ENCODE measurements around the gene CRACR2B. TPM values are rescaled to one million over a fixed set of nuclear protein-coding genes. Genes with fewer than 3 reads are reported as not detected.

Gene CRACR2B
- total RNA-seq, 1 donor = 0.72 TPM

GRCh38 chr11:804599-804964 lies 23.1 kb upstream of the CRACR2B start:
- peaks cover 21% of the 10 kb centered on the region for H3K36me3 ChIP-seq (ENCODE audit: insufficient read depth, low read length)
- no peaks in the 10 kb centered on the region for H3K9me3 ChIP-seq (ENCODE audit: low read depth, low read length)
- peak overlapping the region; percentile 74 for H3K4me3 ChIP-seq (ENCODE audit: insufficient read depth, low read length)
- H3K4me1 ChIP-seq (ENCODE audit: insufficient read depth, low read length) = peaks cover 23% of the 10 kb centered on the region
- H3K27ac ChIP-seq (ENCODE audit: low read depth, low read length) = no peak overlapping the region
- H2AFZ ChIP-seq (ENCODE audit: low read length) = peak overlapping the region; percentile 31
- no peaks in the 10 kb centered on the region for H4K20me1 ChIP-seq (ENCODE audit: insufficient read depth, low read length)
- DNase-seq (ENCODE audit: insufficient read length, low spot score, missing footprints) = no peak
- H3K27me3 ChIP-seq (ENCODE audit: insufficient read depth, low read length) = no peaks in the 10 kb centered on the region
- no peak for TF ChIP-seq CTCF (IDR thresholded peaks at IDR 0.05; ENCODE audit: extremely low read depth, low read depth, low read length)
- H3K79me2 ChIP-seq (ENCODE audit: insufficient read depth, low read length) = peaks cover 22% of the 10 kb centered on the region
- peak overlapping the region; percentile 87 for H3K4me2 ChIP-seq (ENCODE audit: insufficient read depth, low read length)

DNA sequence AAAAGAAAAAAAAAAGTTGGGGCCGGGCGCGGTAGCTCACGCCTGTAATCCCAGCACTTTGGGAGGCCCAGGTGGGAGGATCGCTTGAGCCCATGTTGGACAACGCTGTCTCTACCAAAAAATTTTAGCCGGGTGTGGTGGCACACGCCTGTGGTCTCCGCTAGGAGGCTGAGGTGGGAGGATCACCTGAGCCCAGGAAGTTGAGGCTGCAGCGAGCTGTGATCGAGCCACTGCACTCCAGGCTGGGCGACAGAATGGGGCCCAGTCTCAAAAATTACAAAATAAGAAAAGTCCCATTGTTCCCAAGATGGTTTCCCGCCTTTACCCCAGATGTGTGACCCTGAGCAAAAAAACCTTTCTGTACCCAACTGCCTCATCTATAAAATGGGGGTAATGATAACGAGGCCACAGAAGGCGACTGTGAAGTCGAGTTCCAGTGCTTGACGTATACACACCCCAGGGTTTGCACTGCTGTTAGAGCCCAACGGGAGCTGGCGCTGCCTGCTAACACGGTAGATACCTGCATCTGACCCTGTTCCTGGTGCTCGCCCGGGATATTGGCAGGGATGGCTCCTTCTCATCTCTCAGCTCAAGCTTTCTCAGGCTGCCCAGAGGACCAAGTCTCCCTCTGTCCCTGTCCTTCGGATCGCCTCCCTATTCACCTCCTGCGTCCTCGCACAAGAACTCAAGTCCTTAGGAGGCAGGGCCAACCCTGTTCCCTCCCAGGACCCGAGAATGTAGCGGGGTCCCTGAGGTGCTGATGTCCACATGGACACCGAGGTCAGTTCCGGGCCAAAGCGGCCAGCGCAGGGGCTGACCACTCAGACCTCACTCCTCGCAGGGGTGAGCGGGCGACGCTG lies 19.1 kb upstream of the CRACR2B start:
- H3K4me2 ChIP-seq (ENCODE audit: insufficient read depth, low read length) = peak overlapping the region; percentile 98
- H2AFZ ChIP-seq (ENCODE audit: low read length) = peak overlapping the region; percentile 97
- H3K36me3 ChIP-seq (ENCODE audit: insufficient read depth, low read length) = peaks cover 27% of the 10 kb centered on the region
- H3K27ac ChIP-seq (ENCODE audit: low read depth, low read length) = peak overlapping the region; percentile 99
- no peaks in the 10 kb centered on the region for H3K27me3 ChIP-seq (ENCODE audit: insufficient read depth, low read length)
- peaks cover 43% of the 10 kb centered on the region for H3K79me2 ChIP-seq (ENCODE audit: insufficient read depth, low read length)
- no peak for TF ChIP-seq CTCF (IDR thresholded peaks at IDR 0.05; ENCODE audit: extremely low read depth, low read depth, low read length)
- peak overlapping the region; percentile 82 for H3K4me3 ChIP-seq (ENCODE audit: insufficient read depth, low read length)
- peaks cover 30% of the 10 kb centered on the region for H4K20me1 ChIP-seq (ENCODE audit: insufficient read depth, low read length)
- H3K4me1 ChIP-seq (ENCODE audit: insufficient read depth, low read length) = peaks cover 36% of the 10 kb centered on the region
- peak; percentile 94 for DNase-seq (ENCODE audit: insufficient read length, low spot score, missing footprints)
- no peaks in the 10 kb centered on the region for H3K9me3 ChIP-seq (ENCODE audit: low read depth, low read length)

- DNase-seq (ENCODE audit: insufficient read length, low spot score, missing footprints) = peak; percentile 100
- TF ChIP-seq CTCF (IDR thresholded peaks at IDR 0.05; ENCODE audit: extremely low read depth, low read depth, low read length) = no peak
- Histone ChIP-seq H3K27me3 (ENCODE audit: insufficient read depth, low read length) (no peaks in the 10 kb centered on the region), H3K9me3 (ENCODE audit: low read depth, low read length) (no peaks in the 10 kb centered on the region), H3K4me3 (ENCODE audit: insufficient read depth, low read length) (peak within 1 kb of the TSS; percentile 82), H3K4me2 (ENCODE audit: insufficient read depth, low read length) (peak within 1 kb of the TSS; percentile 98), H4K20me1 (ENCODE audit: insufficient read depth, low read length) (peaks cover 30% of the 10 kb centered on the region), H2AFZ (ENCODE audit: low read length) (peak within 1 kb of the TSS; percentile 97), H3K27ac (ENCODE audit: low read depth, low read length) (peak within 1 kb of the TSS; percentile 99), H3K79me2 (ENCODE audit: insufficient read depth, low read length) (peaks cover 37% of the 10 kb centered on the region), H3K36me3 (ENCODE audit: insufficient read depth, low read length) (peaks cover 30% of the 10 kb centered on the region), H3K4me1 (ENCODE audit: insufficient read depth, low read length) (peaks cover 28% of the 10 kb centered on the region)
These were observed 18.3 kb upstream of the CRACR2B start, which contains the start of gene RPLP2 for GRCh38 chr11:809287-810039. Gene RPLP2, plus strand, starts transcription at chr11:809967. Its CDS starts 268 bp downstream, at chr11:810235.
